ENCODE results near the gene CCR9.

DNA sequence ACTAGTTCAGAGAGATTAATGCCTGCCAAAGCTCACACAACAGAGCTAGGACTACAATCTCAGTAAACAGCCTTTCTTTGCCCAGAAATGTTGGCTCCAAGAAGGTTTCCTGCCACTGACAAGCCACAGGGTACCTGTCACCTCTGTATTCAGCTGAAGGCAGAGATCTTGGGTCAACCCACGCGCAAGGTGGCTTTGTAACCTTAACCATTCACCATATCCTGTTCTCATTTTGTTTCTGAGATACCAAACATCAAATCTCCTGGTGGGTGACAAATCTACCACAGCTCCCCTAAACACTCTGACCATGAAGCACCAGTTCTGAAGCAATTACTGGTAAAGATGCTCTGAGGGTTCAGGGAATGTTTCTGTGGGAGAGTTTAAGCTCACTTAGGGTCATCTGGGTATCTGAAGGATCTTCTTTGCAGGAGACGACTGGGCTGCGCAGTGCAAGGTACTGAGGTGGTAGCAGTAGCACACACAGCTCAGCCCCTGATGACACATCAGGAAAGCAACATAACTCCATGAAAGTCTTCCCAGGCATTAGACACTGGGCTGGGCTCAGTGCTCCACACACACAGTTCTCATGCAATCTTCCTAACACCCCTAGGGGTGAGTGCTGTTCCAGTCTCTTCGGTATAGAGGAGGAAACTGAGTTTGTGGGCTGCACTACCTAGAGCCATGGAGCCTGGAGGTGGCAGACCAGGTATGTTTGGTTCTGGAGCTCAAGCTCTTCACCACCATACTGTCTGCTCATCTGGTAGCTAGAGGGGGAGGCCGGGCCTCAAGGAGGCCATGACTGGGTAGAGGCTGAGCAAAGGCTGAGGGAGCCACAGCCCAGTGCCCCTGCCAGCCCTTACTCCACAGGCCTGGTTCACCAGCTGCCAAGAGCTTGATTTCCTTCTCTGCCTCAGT is 64.6 kb downstream of the CCR9 start:
- no peak for TF ChIP-seq GATA3 (IDR thresholded peaks at IDR 0.05; ENCODE audit: low read depth, low read length)
- no peak for TF ChIP-seq GATA2 (IDR thresholded peaks at IDR 0.05; ENCODE audit: low read depth, low read length)

Data from SH-SY5Y (cell line).